DMS153 (cell line): ENCODE data around the gene MCM9.
A peak's percentile ranks its signal among the peaks of the same experiment; 100 is the strongest.
"Not testable (repeated sequence)": the region's sequence is repeated elsewhere in the genome, so short reads cannot be mapped to it uniquely, and the experiment has no call there.

ENCODE experiments used
- DNase-seq: peaks from one replicate; lab custom pipeline; 2025; lab: John Stamatoyannopoulos, UW

MCM9 gene

GRCh38 chr6:118893807-118894424, 41.0 kb downstream of the MCM9 start, which contains the start of gene ASF1A:
ASF1A (plus strand) TSS chr6:118894152; CDS start chr6:118894414, 262 bp downstream.
- peak; percentile 97 for DNase-seq

GRCh38 chr6:118893064-118893806, 41.7 kb downstream of the MCM9 start:
- peak; percentile 63 for DNase-seq

- DNase-seq = no peak
Measured at GRCh38 chr6:118892355-118892991, 42.5 kb downstream of the MCM9 start.

- no peak for DNase-seq
Measured at GRCh38 chr6:118890997-118891790, 43.8 kb downstream of the MCM9 start.

GRCh38 chr6:118889163-118889562, 45.8 kb downstream of the MCM9 start:
- DNase-seq = no peak

GRCh38 chr6:118886641-118887040, 48.3 kb downstream of the MCM9 start:
- no peak for DNase-seq

- no peak for DNase-seq
Measured at GRCh38 chr6:118882314-118882905, 52.5 kb downstream of the MCM9 start.

- DNase-seq = no peak
Measured at GRCh38 chr6:118881440-118882313, 53.3 kb downstream of the MCM9 start.

GRCh38 chr6:118877806-118878205, 57.2 kb downstream of the MCM9 start:
- no peak for DNase-seq

- no peak for DNase-seq
Measured at GRCh38 chr6:118876814-118877213, 58.1 kb downstream of the MCM9 start.

- DNase-seq = peak; percentile 44
Measured at GRCh38 chr6:118876198-118876597, 58.8 kb downstream of the MCM9 start.

GRCh38 chr6:118875672-118876071, 59.3 kb downstream of the MCM9 start:
- peak; percentile 97 for DNase-seq

GRCh38 chr6:118873239-118873638, 61.7 kb downstream of the MCM9 start:
- no peak for DNase-seq

GRCh38 chr6:118872726-118873125, 62.2 kb downstream of the MCM9 start:
- no peak for DNase-seq

- no peak for DNase-seq
Measured at GRCh38 chr6:118872318-118872717, 62.6 kb downstream of the MCM9 start.

- DNase-seq = no peak
Measured at GRCh38 chr6:118871331-118871730, 63.6 kb downstream of the MCM9 start.

- no peak for DNase-seq
Measured at GRCh38 chr6:118869894-118870589, 64.9 kb downstream of the MCM9 start.

GRCh38 chr6:118869350-118869749, 65.6 kb downstream of the MCM9 start:
- DNase-seq = no peak

GRCh38 chr6:118868901-118869300, 66.1 kb downstream of the MCM9 start:
- DNase-seq = not testable (repeated sequence)

GRCh38 chr6:118867181-118867580, 67.8 kb downstream of the MCM9 start:
- no peak for DNase-seq
